Measurements from ENCODE around the gene CRYGN.

CRYGN gene

DNA sequence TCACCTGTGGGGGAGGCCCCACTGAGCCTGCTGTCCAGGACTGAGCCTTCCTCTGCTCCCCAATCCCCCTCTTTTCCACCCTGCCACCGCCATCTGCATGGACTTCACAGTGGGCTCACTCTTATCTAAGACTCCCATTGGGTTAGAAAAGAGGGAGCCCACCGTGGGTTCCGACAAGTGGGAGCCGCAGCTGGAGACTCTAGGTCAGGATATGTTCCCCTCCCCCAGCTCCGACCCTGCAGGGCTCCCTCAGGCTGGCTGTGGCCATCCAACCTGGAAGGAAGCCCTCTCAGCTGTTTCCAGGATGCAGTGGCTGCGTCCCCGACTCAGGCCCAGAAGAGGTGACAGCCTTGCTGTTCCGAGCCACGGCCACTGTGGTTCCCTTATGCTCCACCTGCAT lies 34.9 kb downstream of the CRYGN start:
- DNase-seq: no peak

DNA sequence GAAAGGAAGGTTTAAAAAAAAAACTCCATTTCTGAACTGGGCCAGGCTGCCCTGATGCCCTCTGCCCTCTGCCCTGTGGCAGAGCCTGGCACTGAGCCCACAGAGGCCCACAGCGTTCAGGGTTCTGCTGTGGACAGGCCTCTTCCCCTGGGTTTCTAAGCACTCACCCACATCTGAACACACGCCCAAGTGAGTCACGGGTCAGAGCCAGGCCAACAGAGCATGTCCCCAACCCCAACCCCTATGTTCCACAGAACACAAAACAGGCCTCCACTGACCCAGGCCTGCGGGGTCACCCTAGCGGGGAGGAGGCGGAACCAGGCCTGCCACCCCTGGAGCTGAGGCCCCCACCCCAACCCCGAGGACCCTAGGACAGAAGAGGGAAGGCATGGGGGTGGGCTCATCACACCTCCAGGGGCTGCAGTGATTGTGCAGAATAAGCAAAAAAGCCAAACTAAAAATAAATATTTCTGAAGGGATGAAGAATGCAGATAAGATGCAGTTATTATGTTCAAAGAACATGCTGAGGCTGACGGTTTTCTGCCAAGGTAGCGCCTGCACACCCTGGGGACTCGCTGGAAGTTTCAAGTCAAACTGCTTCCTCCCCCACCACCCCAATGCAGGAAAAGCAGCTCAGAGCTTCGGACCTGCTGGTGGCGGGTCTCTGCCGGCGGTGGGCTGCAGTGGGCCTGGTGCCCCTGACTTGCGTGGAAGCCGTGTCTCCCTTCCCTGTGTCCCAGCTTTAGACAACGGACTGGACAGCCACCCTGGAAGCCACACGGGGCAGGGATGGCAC lies 35.5 kb downstream of the CRYGN start:
- no peak for DNase-seq

DNA sequence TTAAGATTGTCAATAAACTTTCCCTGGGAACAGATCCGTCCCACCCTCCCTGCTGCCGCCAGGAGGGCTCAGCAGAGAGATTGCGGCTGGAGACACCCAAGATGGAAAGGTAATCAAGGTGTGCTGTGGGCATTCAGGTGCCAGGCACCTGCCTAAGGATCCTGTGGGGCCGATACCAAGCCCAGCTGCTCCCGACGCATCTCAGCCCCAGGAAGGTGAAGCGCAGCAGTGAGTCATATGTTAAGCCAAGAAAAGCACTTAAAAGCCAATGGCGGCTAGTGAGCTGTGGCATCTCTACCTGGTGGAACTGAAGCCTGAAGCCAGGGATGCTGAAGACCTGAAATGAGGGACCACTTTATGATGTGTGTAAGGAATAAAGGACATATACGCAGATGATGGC lies 36.2 kb downstream of the CRYGN start:
- no peak for DNase-seq

DNA sequence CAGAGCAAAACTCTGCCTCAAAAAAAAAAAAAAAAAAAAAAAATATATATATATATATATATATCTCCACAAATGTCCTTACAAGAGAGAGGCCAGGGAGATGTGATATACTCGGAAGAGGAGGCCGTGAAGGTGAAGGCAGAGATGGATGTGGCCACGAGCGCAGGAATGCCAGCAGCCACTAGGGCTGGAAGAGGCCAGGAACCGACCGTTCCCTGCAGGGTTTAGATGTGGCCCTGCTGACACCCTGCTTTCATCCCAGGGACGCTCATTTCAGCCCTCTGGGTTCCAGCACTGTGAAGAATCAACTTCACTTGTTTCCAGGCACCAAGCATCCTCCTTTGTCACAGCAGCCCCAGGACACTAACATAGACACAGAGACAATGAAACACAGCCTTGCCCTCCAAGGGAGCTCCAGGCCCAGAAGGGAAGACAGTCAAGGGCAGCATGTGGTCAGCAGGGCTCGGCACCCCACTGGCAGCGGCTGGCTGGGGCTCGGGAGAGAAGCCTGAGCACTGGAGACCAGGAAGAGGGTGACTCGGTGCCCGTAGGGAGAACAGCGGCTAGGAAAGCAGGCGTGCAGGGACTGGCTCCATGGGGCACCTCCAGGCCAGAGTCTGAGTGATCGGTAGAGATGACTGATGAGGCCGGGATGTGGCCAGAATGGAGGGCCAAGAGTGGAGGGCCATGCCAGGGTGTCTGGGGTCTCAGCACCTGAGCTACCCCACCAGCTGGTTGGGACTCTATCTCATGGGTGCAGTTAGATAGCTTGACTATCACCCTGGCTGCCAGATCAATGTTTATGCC lies 37.7 kb downstream of the CRYGN start:
- no peak for DNase-seq

DNA sequence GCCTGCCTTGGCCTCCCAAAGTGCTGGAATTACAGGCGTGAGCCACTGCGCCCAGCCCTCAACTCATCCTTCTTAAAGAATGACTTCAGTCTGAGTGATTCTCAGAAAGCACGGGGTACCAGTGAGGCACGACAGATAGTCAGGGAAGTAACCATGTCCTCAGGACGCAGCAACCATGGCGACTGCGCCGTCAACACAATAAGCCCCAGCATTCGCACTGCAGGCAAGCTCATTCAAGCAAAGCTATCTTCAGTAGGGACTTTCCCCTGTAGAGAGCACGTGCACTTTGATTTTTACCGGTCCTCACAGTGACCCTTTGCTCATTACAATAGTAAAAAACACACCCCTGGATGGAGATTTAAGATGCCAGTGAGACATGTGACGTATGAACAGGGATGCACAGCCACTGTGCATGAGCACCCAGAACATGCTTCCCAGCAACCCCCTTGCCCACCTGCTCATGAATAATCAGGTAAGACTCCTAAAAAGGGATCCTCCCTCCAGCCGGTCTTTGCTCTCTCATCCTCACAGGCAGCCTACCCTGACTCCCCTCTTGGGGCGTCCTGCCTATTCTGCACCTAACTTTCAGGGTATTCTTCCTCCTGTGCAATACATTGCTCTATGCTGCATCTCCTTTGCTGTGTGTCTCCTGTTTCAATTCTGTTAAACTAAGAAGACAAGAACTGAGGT lies 39.2 kb downstream of the CRYGN start:
- no peak for DNase-seq

DNA sequence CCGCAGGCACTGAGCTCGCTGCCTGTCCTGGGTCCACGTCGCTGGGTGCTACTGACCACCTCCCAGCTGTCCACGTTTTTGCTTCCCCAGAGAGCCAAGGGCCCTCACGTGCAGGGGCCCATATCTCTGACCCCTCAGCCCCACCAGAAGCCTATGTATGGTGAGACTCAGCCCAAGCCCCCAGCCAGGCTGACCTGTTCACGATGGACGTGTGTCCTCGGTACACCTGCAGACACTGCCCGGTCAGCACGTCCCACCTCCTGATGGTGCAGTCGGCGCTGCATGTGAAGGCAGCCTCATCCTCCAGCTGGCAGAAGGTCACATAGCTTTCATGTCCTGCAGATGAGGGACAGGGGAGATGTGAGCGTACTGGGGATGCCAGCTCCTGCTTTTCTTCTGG lies 40.0 kb downstream of the CRYGN start:
- DNase-seq: no peak

DNA sequence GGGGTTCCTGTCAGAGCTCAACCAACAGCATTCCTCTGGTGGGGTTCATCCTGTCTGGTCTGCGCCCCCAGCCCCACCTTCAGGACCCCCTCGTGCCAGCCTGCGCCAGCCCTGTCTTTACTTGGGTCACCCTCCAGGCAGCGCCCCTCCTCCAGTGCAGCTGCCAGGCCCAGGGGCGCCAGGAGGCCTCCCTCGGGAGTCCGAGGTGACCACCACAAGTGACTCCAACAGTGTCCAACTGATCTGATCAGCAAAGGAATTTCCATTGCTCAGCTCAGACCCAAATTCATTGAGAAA lies 40.7 kb downstream of the CRYGN start:
- DNase-seq: no peak

DNA sequence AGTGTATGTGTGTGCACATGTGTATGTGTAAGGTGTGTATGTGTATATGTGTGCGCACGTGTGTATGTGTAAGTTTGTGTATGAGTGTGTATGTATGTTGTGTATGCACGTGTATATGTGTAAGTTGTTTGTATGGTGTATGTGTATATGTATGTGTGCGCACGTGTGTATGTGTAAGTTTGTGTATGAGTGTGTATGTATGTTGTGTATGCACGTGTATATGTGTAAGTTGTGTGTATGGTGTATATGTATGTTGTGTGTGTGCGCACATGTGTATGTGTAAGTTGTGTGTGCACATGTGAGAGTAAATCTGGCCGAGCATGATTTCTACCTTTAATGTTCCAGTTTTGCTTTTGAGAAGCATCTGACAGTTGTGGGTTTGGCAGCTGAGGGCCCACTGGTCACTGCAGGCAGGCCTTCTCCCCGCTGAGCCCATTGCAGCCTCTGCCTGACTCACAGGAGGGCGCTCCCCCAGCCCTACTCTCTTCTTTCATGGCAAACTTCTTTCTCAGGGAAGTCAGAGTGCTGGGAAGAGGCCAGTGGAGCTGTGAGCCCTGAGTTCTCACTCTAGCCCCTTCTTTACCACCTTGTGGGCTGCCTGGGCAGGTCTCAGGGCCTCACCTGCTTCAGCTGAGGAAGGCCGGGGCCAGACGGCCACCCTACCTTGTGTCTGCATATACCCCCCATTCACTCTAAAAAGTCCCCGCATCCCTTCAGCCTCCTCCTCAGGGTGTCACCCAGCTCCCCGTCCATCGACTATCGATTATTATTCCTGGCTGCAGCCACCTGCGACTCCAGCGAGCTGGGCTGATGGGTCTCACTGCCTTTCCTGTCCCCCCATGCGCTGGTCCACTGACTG lies 41.3 kb downstream of the CRYGN start:
- no peak for DNase-seq

DNA sequence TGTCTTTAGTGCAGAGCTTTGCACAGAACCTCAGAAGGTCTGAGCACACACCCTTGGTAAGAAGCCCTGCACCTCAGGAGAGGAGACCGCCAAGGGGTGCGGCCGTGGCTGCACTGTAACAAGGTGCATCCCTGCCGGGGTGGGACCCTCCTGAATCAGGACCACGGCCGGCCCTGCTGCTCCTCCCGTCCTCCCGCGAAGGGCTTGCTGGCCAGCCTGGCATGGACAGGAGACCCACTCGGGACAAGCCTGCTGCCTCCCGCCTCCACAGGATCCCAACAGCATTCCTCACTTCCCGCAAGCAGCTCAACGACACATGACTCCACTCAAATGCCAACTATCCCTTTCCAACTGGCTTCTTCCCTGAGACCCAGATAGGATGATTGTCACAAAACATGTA lies 42.9 kb downstream of the CRYGN start:
- no peak for DNase-seq

DNA sequence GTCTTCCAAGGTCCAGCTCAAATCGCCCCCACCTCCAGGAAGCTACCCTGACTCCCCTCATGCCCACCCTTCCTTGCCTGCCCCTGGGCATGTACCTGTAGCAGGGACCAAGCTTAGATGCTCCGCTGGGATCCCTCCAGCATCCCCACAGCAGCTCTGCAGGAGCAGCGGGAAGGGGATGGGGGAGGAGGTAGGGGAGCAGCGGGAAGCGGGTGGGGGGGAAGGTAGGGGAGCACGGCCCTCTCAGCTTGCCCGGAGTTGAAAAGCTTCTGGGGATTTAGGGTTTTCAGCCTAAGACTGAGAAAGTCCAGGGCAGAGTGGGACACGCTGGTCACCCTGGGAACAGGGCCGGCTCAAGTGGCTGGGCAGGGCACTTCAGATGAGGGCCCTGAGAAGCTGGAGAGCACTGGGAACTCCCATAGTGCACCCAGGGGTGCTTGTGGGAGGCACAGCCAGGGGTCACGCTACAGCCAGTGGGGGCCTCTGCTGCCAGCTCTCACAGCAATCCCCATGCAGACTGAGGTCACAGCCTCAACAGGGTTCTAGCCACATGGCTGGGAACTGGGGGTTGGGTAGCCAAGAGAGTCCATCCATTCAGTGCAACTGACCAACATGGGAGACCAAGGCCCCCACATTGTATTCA lies 43.5 kb downstream of the CRYGN start:
- no peak for DNase-seq

DNA sequence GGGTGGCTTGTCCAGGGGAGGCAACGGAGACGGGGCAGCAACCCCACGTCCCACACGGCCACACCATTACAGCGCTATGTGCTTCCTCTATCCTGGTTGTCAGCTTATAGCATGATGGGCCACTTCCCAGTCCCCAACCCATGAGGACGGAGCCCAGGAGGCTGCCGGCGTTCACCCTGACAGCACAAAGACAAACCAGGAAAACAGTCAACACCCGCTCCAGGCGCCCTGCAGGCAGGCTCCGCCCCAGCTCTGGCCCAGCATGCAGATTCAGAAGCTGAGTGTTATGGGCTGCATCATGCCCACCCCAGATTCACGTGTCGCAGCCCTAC lies 44.9 kb downstream of the CRYGN start:
- DNase-seq: no peak

DNA sequence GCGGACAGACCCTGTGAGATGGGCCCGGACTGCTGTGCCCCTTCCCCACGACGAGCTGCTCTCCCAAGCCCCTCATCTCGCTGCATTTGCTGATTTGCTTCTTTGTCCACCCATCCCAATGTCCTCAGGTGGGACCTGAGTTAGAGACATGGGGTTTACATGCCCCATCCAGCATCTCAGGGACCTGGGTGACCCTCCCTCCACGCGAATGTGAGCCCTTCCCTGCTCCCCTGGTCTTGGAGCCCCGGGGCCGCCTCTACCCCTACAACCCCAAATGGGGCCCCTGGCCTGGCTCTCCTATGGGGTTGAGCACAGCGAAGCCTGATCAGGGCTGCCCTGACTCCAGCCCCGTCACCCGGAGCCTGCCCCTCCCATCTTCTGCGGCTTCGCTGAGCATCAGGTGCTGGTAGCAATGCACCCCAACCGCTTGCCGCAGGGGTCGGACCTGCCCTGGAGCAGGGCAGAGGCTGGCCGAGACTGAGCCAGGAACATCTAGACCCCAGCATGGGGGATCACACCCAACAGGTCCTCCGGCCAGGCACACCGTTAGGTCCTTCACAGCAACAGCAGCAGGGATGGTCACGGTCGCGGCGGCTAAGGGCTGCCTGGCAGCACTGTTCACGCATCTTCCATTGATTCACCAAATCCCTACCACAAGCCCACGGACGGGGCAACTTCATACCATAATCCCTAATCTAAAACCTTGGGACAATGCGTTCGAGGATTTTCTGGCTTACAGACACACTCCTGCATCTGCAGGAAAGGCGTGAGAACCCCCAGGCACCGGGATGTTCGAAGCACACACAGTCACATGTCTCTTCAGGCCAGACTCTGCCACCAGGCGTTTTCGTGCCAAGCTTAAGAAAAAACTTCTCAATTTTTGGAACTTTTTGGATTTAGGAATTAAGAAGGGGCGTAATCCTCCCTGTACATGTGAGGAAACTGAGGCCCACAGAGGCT lies 45.6 kb downstream of the CRYGN start:
- DNase-seq: no peak

DNA sequence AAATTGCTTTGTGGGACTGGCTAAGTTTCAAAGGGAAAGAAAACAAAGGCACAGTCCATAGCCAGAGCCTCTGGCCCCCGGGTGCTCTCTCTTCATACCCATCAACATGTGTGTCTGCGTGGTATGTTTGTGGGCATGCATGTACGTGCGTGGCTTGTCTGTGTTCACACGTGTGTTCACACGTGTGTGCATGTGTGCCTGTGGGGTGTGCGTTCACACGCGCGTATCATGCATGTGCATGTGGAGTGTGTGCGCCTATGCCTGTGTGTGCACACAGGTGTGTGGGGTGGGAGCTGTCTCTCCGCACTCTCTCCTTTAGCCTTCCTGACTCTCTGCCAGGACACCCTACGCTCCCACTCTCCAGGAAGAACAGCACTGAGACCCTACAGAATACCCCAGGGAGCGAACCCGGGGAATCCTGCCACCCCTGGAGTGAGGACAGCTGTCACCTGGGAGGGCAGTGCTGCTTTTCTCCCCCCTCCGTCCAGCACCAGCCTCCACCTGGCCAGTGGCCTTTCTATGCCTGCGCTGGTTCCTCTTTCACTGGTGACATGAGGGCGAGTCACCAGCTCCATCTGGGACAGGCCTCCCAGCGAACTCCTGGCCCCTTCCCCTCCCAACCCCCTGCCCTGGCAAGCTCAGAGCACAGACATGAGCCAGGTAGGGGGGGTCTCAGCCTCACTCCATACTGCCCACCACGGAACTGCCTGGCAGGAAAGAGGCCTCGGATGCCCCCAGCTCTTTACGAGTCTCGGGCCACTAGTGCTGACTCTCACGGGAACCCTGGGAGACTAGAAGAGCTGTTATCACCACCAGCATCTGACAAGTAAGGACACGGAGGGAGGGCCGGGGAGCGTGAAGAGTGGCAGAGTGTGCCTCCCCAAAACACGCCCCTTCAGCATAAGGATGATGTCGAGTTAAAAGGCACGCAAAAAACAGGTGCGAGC lies 46.6 kb downstream of the CRYGN start:
- no peak for DNase-seq

DNA sequence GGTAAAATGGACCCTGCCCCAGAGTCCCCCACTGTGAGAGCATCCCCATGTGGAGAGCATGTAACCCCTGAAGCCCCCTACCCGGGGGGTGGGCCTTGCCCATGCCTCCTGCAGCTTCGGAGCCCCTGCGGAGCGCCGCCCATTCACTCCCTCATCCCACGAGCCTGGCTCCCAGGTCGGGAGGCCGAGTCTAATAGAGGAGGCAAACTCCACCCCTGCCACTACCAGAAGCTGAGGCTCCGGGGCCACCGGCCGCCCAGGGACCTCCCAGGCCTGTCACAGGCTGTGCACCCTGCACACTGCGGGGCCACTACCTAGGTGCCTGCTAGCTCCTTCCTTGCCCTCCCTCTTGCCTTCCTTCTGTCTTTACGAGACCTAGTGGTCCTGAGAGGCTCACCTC lies 47.5 kb downstream of the CRYGN start:
- DNase-seq: no peak

DNA sequence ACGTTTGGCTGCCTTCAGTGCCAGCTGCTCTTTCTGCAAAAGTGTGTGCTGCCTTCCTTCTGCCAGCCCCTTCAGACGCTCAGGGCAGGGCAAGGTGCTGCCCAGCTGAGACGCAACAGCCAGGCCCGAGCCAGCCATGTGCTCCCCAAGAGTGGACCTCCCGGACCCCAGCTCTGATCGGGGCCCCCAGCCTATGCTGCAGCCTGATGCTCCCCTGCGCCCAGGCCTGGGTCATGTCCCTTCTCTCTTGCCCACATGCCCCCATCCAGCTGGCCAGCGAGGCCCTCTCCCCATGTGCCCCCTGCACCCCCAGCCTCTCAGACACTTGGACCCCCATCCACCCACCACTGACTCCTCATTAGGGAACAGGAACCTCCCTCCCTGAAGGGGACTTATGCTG lies 47.9 kb downstream of the CRYGN start:
- DNase-seq: no peak

DNA sequence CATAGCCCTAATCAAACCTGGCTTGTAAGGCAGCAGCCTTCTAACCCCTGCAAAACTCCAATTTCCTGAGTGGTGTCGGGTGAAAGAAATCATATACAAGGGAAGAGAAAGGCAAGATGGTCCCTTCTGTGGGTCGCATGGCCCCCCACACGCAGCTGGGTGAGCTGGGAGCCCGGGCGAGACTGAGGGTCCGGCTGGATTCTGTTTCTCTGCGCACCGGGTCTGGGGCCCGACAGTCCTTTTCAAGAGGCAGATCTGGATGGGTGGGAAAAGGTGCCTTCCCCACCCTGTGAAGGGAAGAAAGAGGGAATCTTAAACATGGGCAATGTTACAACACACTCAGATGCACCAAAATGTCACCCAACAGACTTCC lies 48.6 kb downstream of the CRYGN start:
- no peak for DNase-seq

DNA sequence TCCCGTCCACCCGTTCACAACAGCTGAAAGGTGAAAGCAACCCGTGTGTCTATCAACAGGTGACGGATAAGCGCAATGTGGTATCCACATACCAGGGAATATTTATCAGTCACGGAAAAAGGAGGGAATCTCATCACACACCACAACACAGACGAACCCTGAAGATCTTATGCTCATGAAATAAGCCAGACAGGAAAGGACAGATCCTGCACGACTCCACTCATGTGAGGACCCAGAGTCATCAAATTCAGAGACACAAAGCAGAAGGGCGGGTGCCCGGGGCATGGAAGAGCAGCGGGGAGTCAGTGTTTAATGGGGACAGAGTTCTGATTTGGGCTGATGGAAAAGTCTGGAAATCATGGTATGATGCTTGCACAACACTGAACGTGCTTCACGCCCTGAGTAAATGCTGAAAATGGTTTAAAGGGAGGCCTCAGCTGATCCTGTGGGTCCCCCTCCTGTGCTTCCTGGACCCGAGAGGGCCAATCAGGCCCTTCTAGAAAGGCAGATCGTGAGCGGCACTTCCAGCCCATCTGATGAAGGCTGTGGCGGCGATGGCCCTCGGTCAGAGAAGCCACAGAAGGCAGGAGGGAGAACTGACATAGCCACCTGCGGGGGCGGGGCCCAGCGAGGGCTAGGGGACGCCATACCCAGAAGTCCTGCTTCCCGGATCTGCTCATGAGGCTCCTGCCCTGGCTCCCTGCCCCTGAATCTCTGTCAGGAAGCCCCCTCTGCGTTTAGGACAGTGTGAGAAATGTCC lies 49.2 kb downstream of the CRYGN start:
- no peak for DNase-seq

DNA sequence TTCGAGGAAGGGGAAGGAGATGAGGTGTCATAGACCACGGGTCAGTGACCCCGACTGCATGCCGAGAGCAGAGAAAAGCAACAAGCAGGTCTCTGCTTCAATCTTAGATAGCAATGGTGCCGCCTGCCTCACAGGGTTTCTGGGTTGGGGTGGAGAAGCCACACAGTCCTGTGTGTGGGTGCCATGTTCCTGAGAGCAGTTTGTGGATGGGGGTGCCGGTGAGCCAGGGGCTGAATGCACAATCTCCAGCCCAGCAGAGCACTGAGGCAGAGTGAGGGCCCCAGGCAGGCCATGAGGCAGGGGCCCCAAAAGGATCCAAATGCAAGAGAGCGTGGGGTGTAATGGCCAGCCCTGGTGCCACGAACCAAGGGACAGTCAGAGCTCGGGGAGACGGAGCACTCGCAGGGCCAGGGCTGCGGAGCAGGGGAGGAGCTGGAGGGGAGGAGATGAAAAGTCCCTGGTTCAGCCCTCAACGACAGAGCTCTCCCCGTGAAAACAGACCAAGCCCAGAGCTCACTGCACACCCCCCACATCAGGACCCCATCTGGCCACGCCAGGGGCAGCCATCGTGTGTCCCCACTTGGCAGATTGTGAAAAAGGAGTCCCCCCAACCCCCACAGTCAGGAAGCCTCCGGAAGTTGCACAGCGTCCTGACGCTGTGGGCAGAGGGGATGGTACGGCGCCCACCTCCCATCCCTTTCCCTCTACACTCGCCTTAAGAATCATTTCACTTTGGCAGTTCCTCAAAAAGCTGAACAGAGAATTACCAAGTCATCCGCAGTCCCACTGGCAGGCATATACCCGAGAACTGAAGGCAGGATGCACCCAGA lies 50.0 kb downstream of the CRYGN start:
- no peak for DNase-seq

Data from GOT3 (cell line).